ENCODE data around the gene RAB27B. TPM values are rescaled to one million over a fixed set of nuclear protein-coding genes. Genes with fewer than 3 reads are reported as not detected.

Gene RAB27B
- total RNA-seq, 1 donor from 2014 or later = 0.64 TPM

GRCh38 chr18:54888378-54888777 is 60.1 kb downstream of the RAB27B start:
- intact Hi-C loops (cut with micrococcal nuclease) = no loop called here
- Mint-ChIP-seq H3K4me3 (no peak overlapping the region), H3K4me1 (no peaks in the 10 kb centered on the region), H3K9me3 (no peaks in the 10 kb centered on the region), H3K27ac (no peak overlapping the region), H3K36me3 (ENCODE audit: low read depth) (no peaks in the 10 kb centered on the region), H3K27me3 (peaks cover 6% of the 10 kb centered on the region)
- ChIA-PET CTCF (no interaction called here), POLR2A (no interaction called here)
- DNase-seq = no peak
- no peak for TF ChIP-seq CTCF (IDR thresholded peaks at IDR 0.05)
- ATAC-seq (ENCODE audit: low read depth) = no peak

- no peak for DNase-seq
- POLR2A ChIA-PET = no interaction called here
- no peak for ATAC-seq (ENCODE audit: low read depth)
- no peaks in the 10 kb centered on the region for H3K36me3 Mint-ChIP-seq (ENCODE audit: low read depth)
- H3K9me3 Mint-ChIP-seq = no peaks in the 10 kb centered on the region
- TF ChIP-seq CTCF (IDR thresholded peaks at IDR 0.05) = no peak
- no peak overlapping the region for H3K27ac Mint-ChIP-seq
- H3K4me3 Mint-ChIP-seq = no peak overlapping the region
- H3K27me3 Mint-ChIP-seq = peaks cover 6% of the 10 kb centered on the region
- CTCF ChIA-PET = no interaction called here
- intact Hi-C loops (cut with micrococcal nuclease) = no loop called here
- no peaks in the 10 kb centered on the region for H3K4me1 Mint-ChIP-seq
Observed at GRCh38 chr18:54888933-54889332, 60.7 kb downstream of the RAB27B start.

- POLR2A ChIA-PET = no interaction called here
- Mint-ChIP-seq H3K9me3 (no peaks in the 10 kb centered on the region), H3K27ac (no peak overlapping the region), H3K36me3 (ENCODE audit: low read depth) (no peaks in the 10 kb centered on the region), H3K27me3 (peaks cover 1% of the 10 kb centered on the region), H3K4me1 (no peaks in the 10 kb centered on the region), H3K4me3 (no peak overlapping the region)
- no peak for ATAC-seq (ENCODE audit: low read depth)
- intact Hi-C loops (cut with micrococcal nuclease) = no loop called here
- TF ChIP-seq CTCF (IDR thresholded peaks at IDR 0.05) = no peak
- CTCF ChIA-PET = no interaction called here
- no peak for DNase-seq
Observed at GRCh38 chr18:54899500-54899899, 71.2 kb downstream of the RAB27B start.

- H3K4me1 Mint-ChIP-seq = no peaks in the 10 kb centered on the region
- CTCF ChIA-PET = no interaction called here
- DNase-seq (no peak), ATAC-seq (ENCODE audit: low read depth) (no peak)
- no peak for TF ChIP-seq CTCF (IDR thresholded peaks at IDR 0.05)
- H3K27me3 Mint-ChIP-seq = peaks cover 1% of the 10 kb centered on the region
- H3K36me3 Mint-ChIP-seq (ENCODE audit: low read depth) = no peaks in the 10 kb centered on the region
- intact Hi-C loops (cut with micrococcal nuclease) = no loop called here
- H3K9me3 Mint-ChIP-seq = no peaks in the 10 kb centered on the region
- H3K4me3 Mint-ChIP-seq = no peak overlapping the region
- no peak overlapping the region for H3K27ac Mint-ChIP-seq
- POLR2A ChIA-PET = no interaction called here
Observed at GRCh38 chr18:54900290-54900689, 72.0 kb downstream of the RAB27B start.

GRCh38 chr18:54904581-54904980 is 76.3 kb downstream of the RAB27B start:
- Mint-ChIP-seq H3K27me3 (peaks cover 4% of the 10 kb centered on the region), H3K9me3 (no peaks in the 10 kb centered on the region), H3K4me1 (no peaks in the 10 kb centered on the region), H3K36me3 (ENCODE audit: low read depth) (no peaks in the 10 kb centered on the region), H3K4me3 (no peak overlapping the region), H3K27ac (no peak overlapping the region)
- ATAC-seq (ENCODE audit: low read depth) = no peak
- CTCF ChIA-PET = no interaction called here
- intact Hi-C loops (cut with micrococcal nuclease) = no loop called here
- TF ChIP-seq CTCF (IDR thresholded peaks at IDR 0.05) = no peak
- POLR2A ChIA-PET = no interaction called here
- DNase-seq = no peak
